GM21619 (cell line): ENCODE data around the gene CAMK1D.

Experiments
- ATAC-seq: cut with Tn5 transposase; IDR thresholded peaks from one replicate; pipeline ENCODE4 v1.9.1; 2021; ENCODE audit not compliant: unreplicated experiment

The CAMK1D gene

GRCh38 chr10:12684784-12685183 lies 335.4 kb downstream of the CAMK1D start:
- ATAC-seq: no peak

GRCh38 chr10:12685261-12686058 lies 336.1 kb downstream of the CAMK1D start:
- no peak for ATAC-seq

- ATAC-seq: no peak
These were observed 338.6 kb downstream of the CAMK1D start for GRCh38 chr10:12687996-12688395.

GRCh38 chr10:12689893-12690292 lies 340.5 kb downstream of the CAMK1D start:
- no peak for ATAC-seq

- no peak for ATAC-seq
These were observed 341.3 kb downstream of the CAMK1D start for GRCh38 chr10:12690525-12691126.

- no peak for ATAC-seq
These were observed 342.2 kb downstream of the CAMK1D start for GRCh38 chr10:12691596-12691995.

GRCh38 chr10:12697764-12698163 lies 348.4 kb downstream of the CAMK1D start:
- ATAC-seq: no peak

- ATAC-seq: no peak
These were observed 349.9 kb downstream of the CAMK1D start for GRCh38 chr10:12699258-12699700.

- ATAC-seq: no peak
These were observed 350.6 kb downstream of the CAMK1D start for GRCh38 chr10:12699781-12700556.

- ATAC-seq: no peak
These were observed 351.2 kb downstream of the CAMK1D start for GRCh38 chr10:12700557-12700874.

GRCh38 chr10:12701696-12702095 lies 352.3 kb downstream of the CAMK1D start:
- ATAC-seq: no peak

- no peak for ATAC-seq
These were observed 352.9 kb downstream of the CAMK1D start for GRCh38 chr10:12702215-12702770.

GRCh38 chr10:12703126-12703525 lies 353.8 kb downstream of the CAMK1D start:
- ATAC-seq: no peak

- no peak for ATAC-seq
These were observed 354.5 kb downstream of the CAMK1D start for GRCh38 chr10:12703813-12704212.

- ATAC-seq: no peak
These were observed 355.1 kb downstream of the CAMK1D start for GRCh38 chr10:12704488-12704887.

GRCh38 chr10:12705943-12706342 lies 356.6 kb downstream of the CAMK1D start:
- ATAC-seq: no peak

GRCh38 chr10:12707461-12708185 lies 358.3 kb downstream of the CAMK1D start:
- ATAC-seq: no peak

- ATAC-seq: no peak
These were observed 359.7 kb downstream of the CAMK1D start for GRCh38 chr10:12709000-12709401.

GRCh38 chr10:12709521-12709963 lies 360.2 kb downstream of the CAMK1D start:
- ATAC-seq: no peak

- ATAC-seq: no peak
These were observed 360.8 kb downstream of the CAMK1D start for GRCh38 chr10:12710157-12710556.
